Stimulated activated CD8-positive, alpha-beta memory T cell treated with anti-CD3 and anti-CD28 coated beads, Interleukin-2, amount 100 ng/mL, for 1 hour (primary cell): ENCODE results near the gene GRID1.

Experiments used
- DNase-seq, 2 donors: peaks; one replicate each; pipeline ENCODE4 v3.0.0-alpha.2; 2020; ENCODE audit warnings: low read depth in 2 of 2

GRID1 gene

DNA sequence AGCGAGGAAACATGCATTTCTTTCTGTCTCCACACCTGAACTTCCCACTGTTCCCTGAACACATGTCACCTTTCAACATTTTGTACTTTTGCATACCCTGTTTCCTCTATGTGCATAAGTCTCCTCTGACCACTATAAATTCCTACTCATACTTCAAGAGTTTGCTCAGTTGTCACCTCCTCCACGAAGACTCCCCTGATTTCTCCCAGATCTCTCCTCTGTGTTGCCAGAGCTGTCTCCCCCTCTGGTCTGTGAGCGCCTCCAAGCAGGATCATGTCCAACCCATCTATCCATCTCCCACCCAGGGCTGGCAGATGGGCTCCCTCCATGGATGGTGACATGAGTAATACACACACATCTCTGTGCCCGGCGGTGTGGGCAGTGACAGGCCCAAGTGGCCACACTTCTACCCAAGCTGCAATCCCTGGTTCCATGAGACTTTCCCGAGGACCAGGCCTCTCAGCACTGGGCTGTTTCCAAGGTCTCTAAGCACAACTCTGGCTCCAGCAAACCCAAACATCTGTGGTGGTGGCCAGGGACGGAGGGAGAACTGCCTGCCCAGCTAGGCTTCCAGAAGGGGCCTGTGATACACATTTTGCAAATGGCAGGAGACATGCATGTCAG is 135.9 kb downstream of the GRID1 start:
- no peak for DNase-seq

- no peak for DNase-seq
Measured at GRCh38 chr10:86229811-86230556, 136.6 kb downstream of the GRID1 start.

DNA sequence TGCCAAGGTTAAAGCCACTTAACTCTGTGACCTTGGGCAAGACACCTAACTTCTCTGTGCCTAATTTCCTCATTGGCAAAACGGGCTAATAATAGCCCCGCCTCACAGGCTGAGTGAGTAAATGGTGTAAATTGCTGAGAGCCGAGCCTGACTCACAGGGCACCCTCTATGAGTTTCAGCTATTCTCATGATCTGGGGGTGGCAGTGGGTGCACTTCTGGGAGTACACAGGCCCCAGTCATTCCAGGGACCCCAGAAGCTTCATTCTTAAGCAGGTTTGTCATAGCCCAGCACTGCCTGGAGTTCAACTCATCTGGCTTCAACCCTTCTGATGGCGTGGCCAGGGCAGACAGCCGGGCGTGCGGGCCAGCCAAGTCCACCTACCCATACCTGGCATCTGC is 137.2 kb downstream of the GRID1 start:
- no peak for DNase-seq

GRCh38 chr10:86227501-86228258 is 138.9 kb downstream of the GRID1 start:
- DNase-seq: no peak

- no peak for DNase-seq
Measured at GRCh38 chr10:86226781-86227201, 139.8 kb downstream of the GRID1 start.

DNA sequence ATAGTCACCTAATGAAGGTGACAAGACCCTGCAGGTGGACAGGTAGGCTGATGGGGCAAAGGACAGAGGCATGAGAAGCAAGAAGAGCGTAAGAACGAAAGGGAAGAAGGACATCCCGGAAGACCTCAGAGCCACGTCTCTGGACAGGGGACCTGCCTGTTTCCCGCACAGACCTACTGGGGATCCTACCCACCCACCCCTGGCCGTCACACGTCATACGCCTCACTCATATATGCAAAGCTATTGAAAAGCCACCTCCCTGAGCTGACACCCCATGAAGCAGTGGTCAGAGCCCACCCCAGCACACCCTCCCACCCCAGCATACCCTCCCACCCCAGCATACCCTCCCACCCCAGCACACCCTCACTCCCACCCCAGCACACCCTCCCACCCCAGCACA is 140.6 kb downstream of the GRID1 start:
- DNase-seq: no peak

DNA sequence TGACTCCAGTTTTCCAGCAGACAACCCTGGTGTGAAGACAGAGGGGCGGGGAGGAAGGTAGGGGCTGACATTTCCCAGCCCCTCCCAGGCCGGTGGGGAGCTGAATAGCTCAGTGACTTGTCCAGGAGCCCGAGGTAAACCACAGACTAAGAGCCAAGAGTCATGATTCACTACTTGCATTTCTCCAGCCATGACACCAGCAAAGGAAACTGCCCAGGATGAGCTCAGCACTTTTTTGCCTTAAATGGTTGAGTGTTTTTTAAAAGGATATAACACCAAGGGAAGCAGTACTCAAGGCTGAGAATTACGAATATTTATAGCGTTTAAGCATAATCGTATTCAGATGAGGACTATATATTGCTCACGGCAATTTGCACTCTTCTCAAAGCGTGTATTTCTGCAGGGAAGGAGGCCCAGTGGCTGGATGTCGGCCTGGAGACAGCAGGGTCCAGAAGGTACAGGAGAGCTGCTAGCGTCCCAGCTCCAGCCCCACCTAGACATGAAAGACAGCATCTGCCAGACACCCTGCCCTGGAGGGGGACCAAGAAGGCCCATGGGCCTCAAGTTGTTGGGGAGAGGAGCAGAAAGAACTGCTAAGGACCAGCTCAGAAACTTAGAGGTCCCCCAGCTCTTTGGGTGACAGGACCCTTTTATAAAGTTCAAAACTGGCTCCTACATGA is 141.4 kb downstream of the GRID1 start:
- DNase-seq: no peak

- no peak for DNase-seq
Measured at GRCh38 chr10:86224354-86225102, 142.1 kb downstream of the GRID1 start.

DNA sequence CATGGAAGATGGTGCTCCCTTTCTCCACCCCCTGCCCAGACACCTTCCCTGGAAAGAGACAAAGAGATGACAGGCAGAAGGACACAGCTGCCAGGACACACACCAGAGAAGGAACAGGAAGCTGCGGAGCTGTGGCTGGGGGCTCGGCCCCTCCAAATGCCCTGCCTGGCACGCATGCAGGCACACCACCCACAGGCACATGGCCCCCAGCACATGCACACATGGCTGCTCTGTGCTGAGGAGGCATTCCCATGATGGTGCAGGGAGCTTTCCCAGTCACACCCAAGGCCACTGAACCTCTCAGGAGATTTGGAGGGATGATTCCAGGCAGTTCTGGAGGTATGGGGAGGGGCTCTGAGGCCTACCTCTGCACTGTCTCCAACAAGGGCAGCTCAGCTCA is 143.3 kb downstream of the GRID1 start:
- no peak for DNase-seq

DNA sequence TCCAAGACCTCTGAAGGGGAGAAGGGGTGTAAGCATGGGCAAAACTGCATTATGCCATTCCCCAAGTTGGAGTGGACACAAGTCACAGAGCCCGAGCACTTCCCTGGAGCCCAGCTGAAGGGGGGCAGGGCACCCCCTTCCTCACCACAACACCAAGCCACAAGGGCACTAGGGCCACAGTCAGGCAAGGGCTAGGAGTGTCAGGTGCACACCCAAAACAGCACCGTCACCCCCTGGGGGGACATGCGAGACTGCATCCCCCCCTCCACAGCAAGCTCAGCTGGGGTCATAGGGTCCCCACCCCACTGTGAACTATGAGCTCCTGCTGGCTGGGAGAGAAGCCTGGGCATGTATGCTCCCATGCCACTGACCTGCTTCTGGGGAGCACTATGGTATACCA is 143.9 kb downstream of the GRID1 start:
- DNase-seq: no peak

GRCh38 chr10:86222336-86222650 is 144.3 kb downstream of the GRID1 start:
- no peak for DNase-seq

- no peak for DNase-seq
Measured at GRCh38 chr10:86221442-86222335, 144.9 kb downstream of the GRID1 start.

DNA sequence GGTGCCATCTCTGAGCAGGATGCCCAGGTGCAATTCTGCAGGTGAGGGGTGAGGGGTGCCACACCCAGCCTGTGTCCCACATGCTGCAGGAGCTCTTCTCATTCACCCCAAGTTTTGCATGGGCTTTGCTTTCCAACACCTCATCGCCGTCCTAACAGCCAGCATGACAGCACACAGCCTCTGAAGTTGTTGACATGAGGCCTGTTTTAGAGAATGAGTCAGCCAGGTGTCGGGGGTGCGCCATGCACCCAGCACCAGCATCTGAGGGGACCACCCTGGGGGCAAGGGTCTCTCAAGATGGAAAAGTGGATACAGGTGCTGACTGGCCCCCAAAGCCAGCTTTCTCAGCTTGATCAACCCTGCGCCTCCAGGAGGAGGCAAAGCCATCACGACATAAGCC is 146.0 kb downstream of the GRID1 start:
- no peak for DNase-seq

DNA sequence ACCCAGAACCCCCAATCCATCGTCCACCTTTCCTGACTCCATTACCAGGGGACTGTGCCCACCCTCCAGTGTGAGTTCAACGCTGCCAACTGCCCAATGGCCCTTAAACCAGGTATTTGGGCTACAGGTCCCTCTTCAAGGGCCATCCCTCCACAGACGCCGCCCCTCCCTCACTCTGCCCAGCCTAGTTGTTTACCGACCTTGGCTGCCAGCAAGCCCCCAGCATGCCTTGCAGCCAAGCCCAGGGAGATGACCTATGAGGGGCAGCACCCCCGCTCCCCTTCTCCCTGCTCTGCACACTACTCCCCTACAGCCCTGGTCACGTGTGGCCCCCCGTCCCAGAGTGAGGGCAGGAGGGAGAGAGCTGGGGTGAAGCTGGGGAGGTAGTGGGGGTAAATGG is 147.3 kb downstream of the GRID1 start:
- DNase-seq: no peak

DNA sequence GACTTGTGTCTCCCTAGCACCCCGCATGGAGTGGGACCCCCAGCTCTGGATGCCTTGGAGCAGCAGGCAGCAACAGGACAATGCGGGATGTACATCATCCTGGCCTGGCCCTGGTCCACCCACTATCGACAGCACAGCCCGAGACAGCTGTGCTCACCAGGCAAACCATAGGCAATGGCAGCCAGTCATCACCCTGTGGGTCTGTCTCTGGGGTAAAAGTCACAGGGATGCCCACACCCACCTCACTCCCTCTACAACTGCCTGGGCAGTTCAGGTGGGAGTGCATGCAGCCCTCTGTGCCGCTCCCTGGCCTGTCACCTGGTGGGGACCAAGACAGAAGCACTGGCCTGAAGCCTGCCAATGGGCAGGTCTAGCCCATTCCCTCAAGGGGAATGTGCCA is 147.8 kb downstream of the GRID1 start:
- DNase-seq: no peak

- DNase-seq: no peak
Measured at GRCh38 chr10:86218160-86218559, 148.4 kb downstream of the GRID1 start.

GRCh38 chr10:86217371-86218080 is 149.1 kb downstream of the GRID1 start:
- no peak for DNase-seq

GRCh38 chr10:86216886-86217285 is 149.7 kb downstream of the GRID1 start:
- DNase-seq: no peak

- no peak for DNase-seq
Measured at GRCh38 chr10:86215712-86216111, 150.9 kb downstream of the GRID1 start.

- no peak for DNase-seq
Measured at GRCh38 chr10:86215046-86215445, 151.5 kb downstream of the GRID1 start.
